GM18868 (cell line): ENCODE results near the gene CALML6.

ENCODE experiments used
- ATAC-seq: cut with Tn5 transposase; IDR thresholded peaks from one replicate; pipeline ENCODE4 v1.9.1; 2021; ENCODE audit warnings: mild to moderate bottlenecking, moderate library complexity; ENCODE audit not compliant: unreplicated experiment

The CALML6 gene

DNA sequence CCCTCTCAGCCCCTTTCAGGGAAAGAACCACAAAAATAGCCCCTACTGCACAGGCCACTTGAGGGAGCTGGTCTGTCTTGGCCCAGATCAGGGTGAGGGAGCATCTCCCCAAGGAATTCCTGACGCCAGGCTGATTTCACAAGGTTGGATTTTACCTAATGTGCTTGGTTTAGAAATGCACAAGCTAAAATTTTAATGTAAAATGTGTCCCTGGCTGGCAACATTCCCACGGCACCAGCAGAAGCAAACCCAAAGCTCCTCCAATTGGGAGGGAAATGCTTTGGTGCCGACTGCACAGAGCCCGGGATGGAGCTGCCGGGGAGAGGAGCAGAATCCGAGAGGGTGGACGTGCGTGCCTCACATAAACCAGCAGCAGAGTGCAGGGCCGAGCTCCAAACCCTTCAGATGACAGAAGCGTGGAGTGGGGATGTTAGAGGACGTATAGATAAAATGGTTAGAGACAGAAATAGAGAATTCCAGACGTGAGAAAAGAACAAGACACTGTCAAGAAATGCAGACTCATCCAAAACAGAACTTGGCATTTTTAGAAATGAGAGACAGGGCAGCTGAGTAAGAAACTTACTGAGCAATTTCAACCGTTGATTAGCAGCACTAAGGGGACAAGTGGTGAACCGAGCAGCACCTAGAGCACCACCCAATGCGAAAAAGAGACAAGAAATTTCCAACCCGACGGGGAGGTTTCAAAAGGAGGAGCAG is 45.6 kb downstream of the CALML6 start:
- no peak for ATAC-seq

- no peak for ATAC-seq
Observed at GRCh38 chr1:1962752-1963151, 47.7 kb downstream of the CALML6 start.

GRCh38 chr1:1963570-1963969 is 48.5 kb downstream of the CALML6 start:
- ATAC-seq, result no peak

- no peak for ATAC-seq
Observed at GRCh38 chr1:1964811-1965210, 49.8 kb downstream of the CALML6 start.

DNA sequence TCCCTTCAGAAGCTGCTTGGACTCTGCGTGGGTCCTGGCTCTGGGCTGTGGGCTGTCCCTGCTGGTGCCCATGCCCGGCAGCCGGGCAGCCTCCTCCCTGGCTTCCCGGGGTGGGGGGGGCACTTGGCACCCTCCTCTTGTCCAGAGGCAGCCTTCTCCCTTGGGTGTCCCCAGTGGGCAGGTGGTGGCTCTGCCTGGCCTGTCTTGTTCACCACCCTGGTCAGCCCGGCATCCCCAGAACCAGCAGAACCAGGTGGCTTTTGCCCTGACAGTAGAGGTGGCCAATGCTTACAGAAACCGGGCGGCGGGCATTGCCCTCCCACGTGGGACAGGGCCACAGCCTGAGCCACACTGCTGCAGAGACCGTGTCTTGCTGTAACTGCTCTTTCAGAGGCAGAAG is 50.5 kb downstream of the CALML6 start:
- no peak for ATAC-seq

DNA sequence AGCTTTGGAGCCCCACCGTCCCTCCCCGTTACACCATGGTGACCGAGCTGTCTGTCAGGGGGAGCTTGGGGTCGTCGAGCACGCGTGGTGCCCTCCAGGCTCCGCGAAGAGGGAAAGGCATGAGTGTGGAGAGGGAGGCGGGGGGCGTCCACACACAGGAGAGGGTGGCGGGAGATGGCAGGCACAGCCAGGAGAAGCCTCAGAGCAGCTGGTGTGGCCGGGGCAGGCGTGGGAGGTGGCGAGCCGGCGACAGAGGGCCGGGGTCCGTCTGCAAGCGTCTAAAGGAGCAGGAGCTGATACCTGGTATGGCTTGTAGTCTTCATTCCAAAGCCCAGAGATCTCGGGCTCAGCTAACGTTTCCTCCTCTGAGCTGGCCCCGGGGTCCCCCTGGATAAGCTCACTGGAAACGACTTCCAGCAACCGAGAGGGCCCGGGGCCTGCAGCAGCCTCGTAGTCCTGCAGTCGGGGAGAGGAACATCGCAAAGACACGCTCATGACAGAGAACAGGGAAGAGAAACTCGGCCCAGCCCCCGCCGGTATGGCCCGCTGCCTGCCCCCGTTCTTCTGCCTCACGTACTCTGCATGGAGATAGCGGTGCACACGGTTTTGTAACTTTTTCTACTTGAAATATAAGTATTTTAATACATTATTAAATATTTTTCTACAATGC is 51.1 kb downstream of the CALML6 start:
- ATAC-seq, result no peak
